ENCODE measurements around the gene CCDC154.

Gene CCDC154

DNA sequence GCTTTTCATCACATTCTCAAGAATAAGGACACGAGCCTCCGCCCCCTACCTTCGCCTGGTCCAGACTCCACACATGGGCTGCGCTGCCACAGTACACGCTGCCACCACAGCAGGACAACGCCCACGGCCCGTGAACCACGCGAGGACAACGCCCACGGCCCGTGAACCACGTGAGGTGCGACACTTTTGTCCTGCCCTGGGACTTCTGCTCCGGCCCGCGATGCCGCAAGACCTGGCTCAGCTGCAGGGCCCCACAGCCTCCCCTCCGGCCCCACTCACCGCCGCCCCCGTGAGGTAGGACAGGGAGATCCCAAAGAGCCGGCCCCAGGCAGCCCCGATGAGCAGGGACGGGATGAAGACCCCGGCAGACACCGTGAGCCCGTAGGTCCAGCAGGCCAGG, 5.9 kb upstream of the CCDC154 start:
- no peaks in the 10 kb centered on the region for H4K20me1 ChIP-seq (ENCODE audit: insufficient read depth, low read length, poor library complexity, severe bottlenecking)
- H3F3A ChIP-seq (ENCODE audit: low read depth) = no peaks in the 10 kb centered on the region
- no peaks in the 10 kb centered on the region for H3K9me3 ChIP-seq (ENCODE audit: insufficient read depth, low read depth, low read length)
- H3K9me2 ChIP-seq (replicated peaks; ENCODE audit: low read depth, low read length) = no peaks in the 10 kb centered on the region
- no peaks in the 10 kb centered on the region for H3K4me1 ChIP-seq (ENCODE audit: insufficient read depth, low read length, poor library complexity, severe bottlenecking)
- no peak overlapping the region for H3K4me2 ChIP-seq (ENCODE audit: low read depth, low read length, poor library complexity, severe bottlenecking)
- no peak for TF ChIP-seq EZH2phosphoT487 (IDR thresholded peaks at IDR 0.05; ENCODE audit: borderline replicate concordance)
- TF ChIP-seq, protein P1, sequence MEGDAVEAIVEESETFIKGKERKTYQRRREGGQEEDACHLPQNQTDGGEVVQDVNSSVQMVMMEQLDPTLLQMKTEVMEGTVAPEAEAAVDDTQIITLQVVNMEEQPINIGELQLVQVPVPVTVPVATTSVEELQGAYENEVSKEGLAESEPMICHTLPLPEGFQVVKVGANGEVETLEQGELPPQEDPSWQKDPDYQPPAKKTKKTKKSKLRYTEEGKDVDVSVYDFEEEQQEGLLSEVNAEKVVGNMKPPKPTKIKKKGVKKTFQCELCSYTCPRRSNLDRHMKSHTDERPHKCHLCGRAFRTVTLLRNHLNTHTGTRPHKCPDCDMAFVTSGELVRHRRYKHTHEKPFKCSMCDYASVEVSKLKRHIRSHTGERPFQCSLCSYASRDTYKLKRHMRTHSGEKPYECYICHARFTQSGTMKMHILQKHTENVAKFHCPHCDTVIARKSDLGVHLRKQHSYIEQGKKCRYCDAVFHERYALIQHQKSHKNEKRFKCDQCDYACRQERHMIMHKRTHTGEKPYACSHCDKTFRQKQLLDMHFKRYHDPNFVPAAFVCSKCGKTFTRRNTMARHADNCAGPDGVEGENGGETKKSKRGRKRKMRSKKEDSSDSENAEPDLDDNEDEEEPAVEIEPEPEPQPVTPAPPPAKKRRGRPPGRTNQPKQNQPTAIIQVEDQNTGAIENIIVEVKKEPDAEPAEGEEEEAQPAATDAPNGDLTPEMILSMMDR (conservative IDR thresholded peaks at IDR 0.05; ENCODE audit: low read length) = no peak
- H3K27me3 ChIP-seq (ENCODE audit: insufficient read depth, low read length, poor library complexity, severe bottlenecking) = no peaks in the 10 kb centered on the region
- H3K36me3 ChIP-seq (ENCODE audit: insufficient read depth, low read length) = no peaks in the 10 kb centered on the region
- H3K4me3 ChIP-seq (ENCODE audit: low read length, poor library complexity, severe bottlenecking) = no peak overlapping the region
- H3K9ac ChIP-seq (ENCODE audit: low read depth, low read length, poor library complexity, severe bottlenecking) = no peak overlapping the region
- no peak overlapping the region for H2AFZ ChIP-seq (ENCODE audit: low read length)
- no peaks in the 10 kb centered on the region for H3K79me2 ChIP-seq (ENCODE audit: insufficient read depth, low read length)

DNA sequence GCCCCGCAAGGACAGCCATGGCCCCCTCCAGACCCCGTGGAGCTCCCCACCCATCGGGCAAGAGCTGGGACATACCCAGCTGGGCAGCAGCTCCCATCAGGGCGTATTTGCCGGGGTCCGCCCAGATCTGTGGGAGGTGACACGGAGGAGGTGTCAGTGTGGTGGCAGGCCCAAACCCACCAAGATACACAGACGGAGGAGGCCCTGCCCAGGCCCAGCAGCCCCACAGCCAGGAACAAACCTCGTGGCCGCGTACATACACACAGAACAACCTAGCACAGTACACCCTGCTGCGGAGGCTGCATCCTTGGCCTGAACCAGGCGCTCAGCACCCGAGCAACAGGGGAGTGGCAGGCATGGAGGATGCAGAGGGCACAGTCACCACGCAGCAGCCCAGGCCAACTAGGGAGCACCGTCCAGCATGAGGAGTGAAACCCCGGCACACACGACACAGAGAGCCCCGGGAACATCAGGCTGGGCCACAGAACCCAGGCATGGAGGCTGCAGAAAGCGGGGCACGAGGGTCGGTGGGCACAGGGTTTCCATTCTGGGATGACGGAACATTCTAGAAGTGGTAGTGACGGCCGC, 4.9 kb upstream of the CCDC154 start:
- no peaks in the 10 kb centered on the region for H3K9me2 ChIP-seq (replicated peaks; ENCODE audit: low read depth, low read length)
- H3K9ac ChIP-seq (ENCODE audit: low read depth, low read length, poor library complexity, severe bottlenecking) = no peak overlapping the region
- no peaks in the 10 kb centered on the region for H3K9me3 ChIP-seq (ENCODE audit: insufficient read depth, low read depth, low read length)
- no peaks in the 10 kb centered on the region for H3K4me1 ChIP-seq (ENCODE audit: insufficient read depth, low read length, poor library complexity, severe bottlenecking)
- H2AFZ ChIP-seq (ENCODE audit: low read length) = no peak overlapping the region
- no peaks in the 10 kb centered on the region for H4K20me1 ChIP-seq (ENCODE audit: insufficient read depth, low read length, poor library complexity, severe bottlenecking)
- no peaks in the 10 kb centered on the region for H3K27me3 ChIP-seq (ENCODE audit: insufficient read depth, low read length, poor library complexity, severe bottlenecking)
- no peak overlapping the region for H3K4me2 ChIP-seq (ENCODE audit: low read depth, low read length, poor library complexity, severe bottlenecking)
- no peak overlapping the region for H3K4me3 ChIP-seq (ENCODE audit: low read length, poor library complexity, severe bottlenecking)
- H3K36me3 ChIP-seq (ENCODE audit: insufficient read depth, low read length) = no peaks in the 10 kb centered on the region
- TF ChIP-seq, protein P1 (conservative IDR thresholded peaks at IDR 0.05; ENCODE audit: low read length) = no peak
- TF ChIP-seq EZH2phosphoT487 (IDR thresholded peaks at IDR 0.05; ENCODE audit: borderline replicate concordance) = no peak
- no peaks in the 10 kb centered on the region for H3F3A ChIP-seq (ENCODE audit: low read depth)
- H3K79me2 ChIP-seq (ENCODE audit: insufficient read depth, low read length) = no peaks in the 10 kb centered on the region

DNA sequence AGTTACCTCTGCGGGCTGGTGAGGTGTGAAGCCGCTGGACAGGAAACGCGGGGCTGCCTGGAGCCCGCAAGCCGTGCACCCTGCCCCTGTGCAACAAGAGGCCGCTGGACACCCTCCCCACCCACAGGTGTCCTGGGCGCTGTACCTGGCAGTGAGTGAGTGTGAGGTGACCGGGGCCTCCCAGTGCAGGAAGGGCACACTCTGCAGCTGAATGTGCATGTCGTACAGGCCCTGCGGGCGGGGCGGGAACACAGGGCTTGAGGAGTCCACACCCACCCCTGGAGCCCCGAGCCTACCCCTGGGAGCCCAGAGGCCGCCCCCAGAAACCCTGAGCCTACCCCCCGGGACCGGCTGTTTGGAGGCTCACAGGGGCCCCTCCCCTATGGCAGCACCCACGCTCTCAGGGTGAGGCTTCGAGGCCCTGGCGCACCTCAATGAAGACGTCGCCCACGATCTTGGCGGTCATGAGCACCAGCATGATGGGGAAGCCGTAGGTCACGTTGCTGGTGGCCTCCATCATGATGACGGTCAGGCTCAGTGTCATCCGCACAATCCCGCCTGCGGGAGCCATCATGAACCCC, 4.3 kb upstream of the CCDC154 start:
- H3K79me2 ChIP-seq (ENCODE audit: insufficient read depth, low read length) = no peaks in the 10 kb centered on the region
- no peaks in the 10 kb centered on the region for H3K36me3 ChIP-seq (ENCODE audit: insufficient read depth, low read length)
- H3K9me2 ChIP-seq (replicated peaks; ENCODE audit: low read depth, low read length) = no peaks in the 10 kb centered on the region
- no peak overlapping the region for H2AFZ ChIP-seq (ENCODE audit: low read length)
- H3K4me1 ChIP-seq (ENCODE audit: insufficient read depth, low read length, poor library complexity, severe bottlenecking) = no peaks in the 10 kb centered on the region
- TF ChIP-seq, protein P1 (conservative IDR thresholded peaks at IDR 0.05; ENCODE audit: low read length) = no peak
- TF ChIP-seq EZH2phosphoT487 (IDR thresholded peaks at IDR 0.05; ENCODE audit: borderline replicate concordance) = no peak
- no peak overlapping the region for H3K4me3 ChIP-seq (ENCODE audit: low read length, poor library complexity, severe bottlenecking)
- no peaks in the 10 kb centered on the region for H3K9me3 ChIP-seq (ENCODE audit: insufficient read depth, low read depth, low read length)
- H3K9ac ChIP-seq (ENCODE audit: low read depth, low read length, poor library complexity, severe bottlenecking) = no peak overlapping the region
- no peaks in the 10 kb centered on the region for H3K27me3 ChIP-seq (ENCODE audit: insufficient read depth, low read length, poor library complexity, severe bottlenecking)
- no peaks in the 10 kb centered on the region for H4K20me1 ChIP-seq (ENCODE audit: insufficient read depth, low read length, poor library complexity, severe bottlenecking)
- H3K4me2 ChIP-seq (ENCODE audit: low read depth, low read length, poor library complexity, severe bottlenecking) = no peak overlapping the region
- H3F3A ChIP-seq (ENCODE audit: low read depth) = no peaks in the 10 kb centered on the region

All from Loucy (cell line).